ENCODE results near the gene ANXA11.

Gene ANXA11

DNA sequence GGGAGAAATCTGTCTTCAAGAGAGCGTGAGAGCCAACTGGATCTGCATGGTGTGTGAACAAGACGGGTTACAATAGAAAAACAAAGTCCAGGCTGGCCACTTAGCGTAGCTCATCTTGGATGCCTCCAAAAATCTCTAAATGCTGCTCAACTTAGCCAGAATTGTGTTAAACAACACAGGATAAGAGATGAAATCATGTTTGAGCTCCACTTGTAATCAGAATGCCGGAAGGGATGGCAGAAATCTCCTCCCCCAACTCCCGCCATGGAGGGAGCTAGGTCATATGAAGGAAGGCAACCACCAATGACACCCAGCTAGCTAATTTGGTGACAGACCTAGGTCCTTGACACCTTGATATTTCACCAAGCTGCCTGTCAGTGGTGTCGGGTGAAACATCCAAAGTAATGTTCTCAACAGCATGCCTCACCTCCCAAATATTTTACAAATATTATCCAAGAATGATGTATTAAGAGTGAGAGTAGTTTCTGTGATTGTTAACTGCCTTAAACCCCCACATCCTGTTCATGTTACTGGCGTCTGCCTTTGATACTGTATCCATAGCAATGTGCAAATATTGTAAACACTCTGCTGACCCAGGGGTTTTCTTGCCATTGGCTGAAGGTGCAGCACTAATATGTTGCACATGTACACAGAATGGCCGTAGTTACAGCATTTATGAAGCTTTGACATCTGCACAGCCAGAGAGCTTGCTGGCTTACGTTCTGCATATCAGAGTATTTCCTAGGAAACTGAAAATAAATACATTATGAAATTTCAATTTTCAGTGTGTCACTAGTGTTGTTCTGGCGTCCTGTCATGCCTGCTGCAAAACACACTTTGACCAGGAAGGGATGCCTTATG lies 101.0 kb downstream of the ANXA11 start:
- no peak for DNase-seq (ENCODE audit: low read depth in 2 of 2)

Data from stimulated activated CD8-positive, alpha-beta memory T cell treated with anti-CD3 and anti-CD28 coated beads, Interleukin-15, amount 100 ng/mL, for 48 hours (primary cell).